ENCODE data around the gene CSTF2T.

Gene CSTF2T, protein sequence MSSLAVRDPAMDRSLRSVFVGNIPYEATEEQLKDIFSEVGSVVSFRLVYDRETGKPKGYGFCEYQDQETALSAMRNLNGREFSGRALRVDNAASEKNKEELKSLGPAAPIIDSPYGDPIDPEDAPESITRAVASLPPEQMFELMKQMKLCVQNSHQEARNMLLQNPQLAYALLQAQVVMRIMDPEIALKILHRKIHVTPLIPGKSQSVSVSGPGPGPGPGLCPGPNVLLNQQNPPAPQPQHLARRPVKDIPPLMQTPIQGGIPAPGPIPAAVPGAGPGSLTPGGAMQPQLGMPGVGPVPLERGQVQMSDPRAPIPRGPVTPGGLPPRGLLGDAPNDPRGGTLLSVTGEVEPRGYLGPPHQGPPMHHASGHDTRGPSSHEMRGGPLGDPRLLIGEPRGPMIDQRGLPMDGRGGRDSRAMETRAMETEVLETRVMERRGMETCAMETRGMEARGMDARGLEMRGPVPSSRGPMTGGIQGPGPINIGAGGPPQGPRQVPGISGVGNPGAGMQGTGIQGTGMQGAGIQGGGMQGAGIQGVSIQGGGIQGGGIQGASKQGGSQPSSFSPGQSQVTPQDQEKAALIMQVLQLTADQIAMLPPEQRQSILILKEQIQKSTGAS

DNA sequence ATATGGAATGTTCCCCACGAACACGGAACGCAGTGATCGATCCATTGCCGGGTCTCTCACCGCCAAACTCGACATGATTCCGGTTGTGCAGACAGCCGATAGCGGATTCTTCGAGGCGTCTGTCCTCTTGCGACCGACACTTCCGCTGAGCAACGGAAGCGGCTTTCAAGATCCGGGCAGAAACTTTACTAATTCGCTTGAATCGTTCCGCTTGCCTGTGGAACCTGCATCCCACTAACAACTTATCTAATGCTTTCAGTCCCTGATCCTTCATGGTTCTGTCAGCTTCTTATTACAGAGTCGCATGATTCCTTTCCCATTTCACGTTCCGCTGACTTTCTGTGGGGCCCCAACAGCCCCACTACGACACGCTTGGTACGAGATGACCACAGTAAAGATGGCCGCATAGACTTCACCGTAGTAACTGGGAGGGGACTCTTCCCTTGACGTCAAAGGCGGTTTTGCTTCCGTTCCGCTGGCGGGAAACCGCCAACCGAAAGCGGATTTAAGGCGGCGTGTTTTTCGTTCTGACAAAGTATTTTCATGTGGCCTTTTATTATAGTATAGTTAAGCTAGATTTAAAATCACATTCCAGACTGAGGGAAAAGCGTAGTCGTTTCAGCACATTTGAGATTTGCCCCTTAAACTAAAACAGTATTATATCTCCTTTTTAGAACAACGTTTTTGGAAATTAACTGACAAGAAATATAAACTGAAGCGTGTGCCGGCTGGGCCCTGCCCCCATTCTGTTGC, at the start of gene CSTF2T:
TSS of gene CSTF2T (minus strand) at position 121 of the 753 bp plus-strand sequence. CDS start at position 75, 46 bp downstream.
- H3K4me3 ChIP-seq (ENCODE audit: low read depth, low read length) = peak within 1 kb of the TSS; percentile 66
- H3K27ac ChIP-seq (ENCODE audit: extremely low read depth, low read depth, low read length) = peak within 1 kb of the TSS; percentile 93
- peaks cover 11% of the 10 kb centered on the region for H3K4me1 ChIP-seq (ENCODE audit: control insufficient read depth, insufficient read depth, low read length)
- peaks cover 0 to 18% of the 10 kb centered on the region in 2 experiments; a peak in 1 of 3 replicates for H3K36me3 ChIP-seq (ENCODE audit: control insufficient read depth in 2 of 2, insufficient read depth in 1 of 2, low read length in 2 of 2)
- no peaks in the 10 kb centered on the region for H3K9me3 ChIP-seq (ENCODE audit: control insufficient read depth, insufficient read depth, low read depth, low read length)
- ChIA-PET CTCF (interaction anchor here (1.1 kb wide), 1 partner anchor 310 kb away, joined by 3 read pairs; no protein-coding TSS in a partner anchor), POLR2A (interaction anchor here (1.2 kb wide), 1 partner anchor 626 kb away, joined by 3 read pairs; the partner anchor contains the start of gene PRKG1)
- TF ChIP-seq ZNF324 (tag by site-specific recombination; IDR thresholded peaks at IDR 0.05) (peak; percentile 95), TRIM28 (IDR thresholded peaks at IDR 0.05; ENCODE audit: borderline replicate concordance, low read length) (peak; percentile 85; the same call in 1 of the 2 replicates), ZNF366 (tag by site-specific recombination; conservative IDR thresholded peaks at IDR 0.05) (no peak; the same call in 1 of the 2 replicates), KLF16 (tag by site-specific recombination; IDR thresholded peaks at IDR 0.05) (peak; percentile 94), ZNF768 (tag by site-specific recombination; IDR thresholded peaks at IDR 0.05) (no peak; the same call in 1 of the 2 replicates), ZNF626 (tag by site-specific recombination; IDR thresholded peaks at IDR 0.05) (0 out of 2 replicates have a peak, but pooled peaks have one; percentile 56), KLF10 (tag by site-specific recombination; IDR thresholded peaks at IDR 0.05) (peak; percentile 63; the same call in 1 of the 2 replicates), ZFP3 (tag by site-specific recombination; IDR thresholded peaks at IDR 0.05; ENCODE audit: low read depth) (no peak), KLF7 (tag by site-specific recombination; IDR thresholded peaks at IDR 0.05; ENCODE audit: borderline replicate concordance) (peak; percentile 94), ZNF157 (tag by site-specific recombination; IDR thresholded peaks at IDR 0.05) (no peak), ZNF423 (tag by site-specific recombination; IDR thresholded peaks at IDR 0.05) (no peak), ZNF266 (tag by site-specific recombination; IDR thresholded peaks at IDR 0.05; ENCODE audit: low read depth) (no peak), ZNF501 (tag by site-specific recombination; IDR thresholded peaks at IDR 0.05) (peak; percentile 98), ZNF664 (tag by site-specific recombination; IDR thresholded peaks at IDR 0.05) (peak; percentile 20; the same call in 1 of the 2 replicates), ZNF623 (tag by site-specific recombination; IDR thresholded peaks at IDR 0.05) (peak; percentile 25; the same call in 1 of the 2 replicates), GLI4 (tag by site-specific recombination; IDR thresholded peaks at IDR 0.05) (peak; percentile 92; the same call in 1 of the 2 replicates), ZBTB21 (tag by site-specific recombination; IDR thresholded peaks at IDR 0.05) (peak; percentile 99), ZBTB8A (tag by site-specific recombination; IDR thresholded peaks at IDR 0.05) (peak; percentile 63), ZNF791 (tag by site-specific recombination; IDR thresholded peaks at IDR 0.05) (no peak)
- TF ChIP-seq, protein P1, sequence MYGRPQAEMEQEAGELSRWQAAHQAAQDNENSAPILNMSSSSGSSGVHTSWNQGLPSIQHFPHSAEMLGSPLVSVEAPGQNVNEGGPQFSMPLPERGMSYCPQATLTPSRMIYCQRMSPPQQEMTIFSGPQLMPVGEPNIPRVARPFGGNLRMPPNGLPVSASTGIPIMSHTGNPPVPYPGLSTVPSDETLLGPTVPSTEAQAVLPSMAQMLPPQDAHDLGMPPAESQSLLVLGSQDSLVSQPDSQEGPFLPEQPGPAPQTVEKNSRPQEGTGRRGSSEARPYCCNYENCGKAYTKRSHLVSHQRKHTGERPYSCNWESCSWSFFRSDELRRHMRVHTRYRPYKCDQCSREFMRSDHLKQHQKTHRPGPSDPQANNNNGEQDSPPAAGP (tag by site-specific recombination; IDR thresholded peaks at IDR 0.05) = peak; percentile 92
- TF ChIP-seq, protein P2, sequence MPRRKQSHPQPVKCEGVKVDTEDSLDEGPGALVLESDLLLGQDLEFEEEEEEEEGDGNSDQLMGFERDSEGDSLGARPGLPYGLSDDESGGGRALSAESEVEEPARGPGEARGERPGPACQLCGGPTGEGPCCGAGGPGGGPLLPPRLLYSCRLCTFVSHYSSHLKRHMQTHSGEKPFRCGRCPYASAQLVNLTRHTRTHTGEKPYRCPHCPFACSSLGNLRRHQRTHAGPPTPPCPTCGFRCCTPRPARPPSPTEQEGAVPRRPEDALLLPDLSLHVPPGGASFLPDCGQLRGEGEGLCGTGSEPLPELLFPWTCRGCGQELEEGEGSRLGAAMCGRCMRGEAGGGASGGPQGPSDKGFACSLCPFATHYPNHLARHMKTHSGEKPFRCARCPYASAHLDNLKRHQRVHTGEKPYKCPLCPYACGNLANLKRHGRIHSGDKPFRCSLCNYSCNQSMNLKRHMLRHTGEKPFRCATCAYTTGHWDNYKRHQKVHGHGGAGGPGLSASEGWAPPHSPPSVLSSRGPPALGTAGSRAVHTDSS (tag by site-specific recombination; IDR thresholded peaks at IDR 0.05) = peak; percentile 51; the same call in 1 of the 2 replicates
- TF ChIP-seq, protein P3, sequence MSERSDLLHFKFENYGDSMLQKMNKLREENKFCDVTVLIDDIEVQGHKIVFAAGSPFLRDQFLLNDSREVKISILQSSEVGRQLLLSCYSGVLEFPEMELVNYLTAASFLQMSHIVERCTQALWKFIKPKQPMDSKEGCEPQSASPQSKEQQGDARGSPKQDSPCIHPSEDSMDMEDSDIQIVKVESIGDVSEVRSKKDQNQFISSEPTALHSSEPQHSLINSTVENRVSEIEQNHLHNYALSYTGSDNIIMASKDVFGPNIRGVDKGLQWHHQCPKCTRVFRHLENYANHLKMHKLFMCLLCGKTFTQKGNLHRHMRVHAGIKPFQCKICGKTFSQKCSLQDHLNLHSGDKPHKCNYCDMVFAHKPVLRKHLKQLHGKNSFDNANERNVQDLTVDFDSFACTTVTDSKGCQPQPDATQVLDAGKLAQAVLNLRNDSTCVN (tag by site-specific recombination; optimal IDR thresholded peaks at IDR 0.05) = peak; percentile 24
- TF ChIP-seq, protein P4, sequence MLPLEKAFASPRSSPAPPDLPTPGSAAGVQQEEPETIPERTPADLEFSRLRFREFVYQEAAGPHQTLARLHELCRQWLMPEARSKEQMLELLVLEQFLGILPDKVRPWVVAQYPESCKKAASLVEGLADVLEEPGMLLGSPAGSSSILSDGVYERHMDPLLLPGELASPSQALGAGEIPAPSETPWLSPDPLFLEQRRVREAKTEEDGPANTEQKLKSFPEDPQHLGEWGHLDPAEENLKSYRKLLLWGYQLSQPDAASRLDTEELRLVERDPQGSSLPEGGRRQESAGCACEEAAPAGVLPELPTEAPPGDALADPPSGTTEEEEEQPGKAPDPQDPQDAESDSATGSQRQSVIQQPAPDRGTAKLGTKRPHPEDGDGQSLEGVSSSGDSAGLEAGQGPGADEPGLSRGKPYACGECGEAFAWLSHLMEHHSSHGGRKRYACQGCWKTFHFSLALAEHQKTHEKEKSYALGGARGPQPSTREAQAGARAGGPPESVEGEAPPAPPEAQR (tag by site-specific recombination; IDR thresholded peaks at IDR 0.05) = no peak
- TF ChIP-seq, protein P5, sequence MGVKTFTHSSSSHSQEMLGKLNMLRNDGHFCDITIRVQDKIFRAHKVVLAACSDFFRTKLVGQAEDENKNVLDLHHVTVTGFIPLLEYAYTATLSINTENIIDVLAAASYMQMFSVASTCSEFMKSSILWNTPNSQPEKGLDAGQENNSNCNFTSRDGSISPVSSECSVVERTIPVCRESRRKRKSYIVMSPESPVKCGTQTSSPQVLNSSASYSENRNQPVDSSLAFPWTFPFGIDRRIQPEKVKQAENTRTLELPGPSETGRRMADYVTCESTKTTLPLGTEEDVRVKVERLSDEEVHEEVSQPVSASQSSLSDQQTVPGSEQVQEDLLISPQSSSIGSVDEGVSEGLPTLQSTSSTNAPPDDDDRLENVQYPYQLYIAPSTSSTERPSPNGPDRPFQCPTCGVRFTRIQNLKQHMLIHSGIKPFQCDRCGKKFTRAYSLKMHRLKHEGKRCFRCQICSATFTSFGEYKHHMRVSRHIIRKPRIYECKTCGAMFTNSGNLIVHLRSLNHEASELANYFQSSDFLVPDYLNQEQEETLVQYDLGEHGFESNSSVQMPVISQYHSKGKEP (tag by site-specific recombination; IDR thresholded peaks at IDR 0.05) = no peak; the same call in 1 of the 2 replicates
